HG03378 (cell line): ENCODE measurements around the gene CROCC.

Source experiments
- ATAC-seq: cut with Tn5 transposase; IDR thresholded peaks from one replicate; pipeline ENCODE4 v1.9.1; 2021; ENCODE audit warnings: mild to moderate bottlenecking, moderate library complexity; ENCODE audit not compliant: unreplicated experiment

Gene CROCC

GRCh38 chr1:17005365-17005740, 83.6 kb downstream of the CROCC start:
- no peak for ATAC-seq

- no peak for ATAC-seq
Measured at GRCh38 chr1:17007121-17007520, 85.4 kb downstream of the CROCC start.

- no peak for ATAC-seq
Measured at GRCh38 chr1:17008208-17008855, 86.6 kb downstream of the CROCC start.

- no peak for ATAC-seq
Measured at GRCh38 chr1:17009706-17010105, 88.0 kb downstream of the CROCC start.

- ATAC-seq, result no peak
Measured at GRCh38 chr1:17011092-17011438, 89.3 kb downstream of the CROCC start.

- peak; percentile 48 for ATAC-seq
Measured at GRCh38 chr1:17011439-17012307, 89.9 kb downstream of the CROCC start, which contains the start of gene ATP13A2. ATP13A2 (minus strand) TSS chr1:17011928; CDS start chr1:17011738, 190 bp downstream.

- no peak for ATAC-seq
Measured at GRCh38 chr1:17012775-17013490, 91.2 kb downstream of the CROCC start.

- ATAC-seq, result no peak
Measured at GRCh38 chr1:17013491-17014320, 92.0 kb downstream of the CROCC start.

- ATAC-seq, result no peak
Measured at GRCh38 chr1:17014671-17015567, 93.2 kb downstream of the CROCC start.

- ATAC-seq, result no peak
Measured at GRCh38 chr1:17016317-17016661, 94.6 kb downstream of the CROCC start.

- ATAC-seq, result no peak
Measured at GRCh38 chr1:17017435-17017834, 95.7 kb downstream of the CROCC start.

GRCh38 chr1:17018849-17019248, 97.1 kb downstream of the CROCC start:
- no peak for ATAC-seq

- no peak for ATAC-seq
Measured at GRCh38 chr1:17020502-17020901, 98.8 kb downstream of the CROCC start.

GRCh38 chr1:17021896-17022295, 100.2 kb downstream of the CROCC start:
- ATAC-seq, result no peak
